NCI-H345 treated with DMSO at 0.1 percent for 48 hours (cell line): ENCODE measurements around the gene CHEK2.
"Not testable (repeated sequence)": the region's sequence is repeated elsewhere in the genome, so short reads cannot be mapped to it uniquely, and the experiment has no call there.

Source experiments
- DNase-seq: peaks from one replicate; lab custom pipeline; 2025; ENCODE audit not compliant: unreplicated experiment; lab: John Stamatoyannopoulos, UW

CHEK2 gene

DNA sequence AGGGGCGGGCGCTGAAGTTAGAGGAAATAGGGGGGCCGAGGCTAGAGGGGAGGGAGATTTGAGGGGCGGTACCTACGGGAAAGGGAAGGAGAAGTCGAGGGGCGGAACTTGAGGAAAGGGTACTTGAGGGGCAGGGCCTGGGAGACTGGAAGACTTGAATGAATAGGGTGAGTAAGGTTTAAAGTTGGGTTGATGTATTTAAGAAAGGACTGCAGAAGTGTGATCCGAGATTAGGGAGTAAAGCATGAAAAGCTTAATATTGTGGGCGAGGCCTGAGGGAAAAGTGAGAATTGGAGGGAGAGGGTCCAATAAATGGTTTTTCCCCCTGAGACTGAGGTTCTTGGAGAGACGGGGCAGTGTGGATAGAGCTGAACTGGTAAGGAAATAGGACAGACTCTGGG lies 942 bp upstream of the CHEK2 start:
- DNase-seq, result no peak

DNA sequence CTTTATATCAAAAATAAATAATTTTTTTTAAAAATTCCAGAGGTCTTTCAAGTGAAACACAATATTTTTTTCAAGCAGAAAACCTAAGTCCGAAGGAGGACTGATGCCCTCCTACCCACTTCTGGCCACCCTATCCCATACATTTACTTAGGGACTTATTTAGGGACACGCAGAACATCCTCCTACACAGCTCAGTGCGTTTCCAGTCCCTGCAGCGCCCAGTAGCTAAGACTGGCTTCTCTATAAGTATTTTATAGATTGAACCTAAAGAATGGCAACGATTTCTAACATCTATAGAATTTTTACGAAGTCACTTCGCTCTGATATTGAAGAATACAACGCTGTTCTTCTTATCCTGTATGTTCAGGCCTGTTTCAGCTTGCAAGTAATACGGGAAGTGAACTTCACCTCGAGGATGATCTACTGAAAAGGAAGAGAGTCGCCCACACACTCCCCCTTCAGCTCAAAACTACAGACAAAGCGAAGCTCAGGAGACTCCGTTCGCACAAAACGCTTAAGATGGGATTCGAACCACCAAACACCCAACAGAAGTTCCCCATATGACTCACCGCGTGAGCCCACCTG lies 328 bp downstream of the CHEK2 start:
- DNase-seq, result no peak

DNA sequence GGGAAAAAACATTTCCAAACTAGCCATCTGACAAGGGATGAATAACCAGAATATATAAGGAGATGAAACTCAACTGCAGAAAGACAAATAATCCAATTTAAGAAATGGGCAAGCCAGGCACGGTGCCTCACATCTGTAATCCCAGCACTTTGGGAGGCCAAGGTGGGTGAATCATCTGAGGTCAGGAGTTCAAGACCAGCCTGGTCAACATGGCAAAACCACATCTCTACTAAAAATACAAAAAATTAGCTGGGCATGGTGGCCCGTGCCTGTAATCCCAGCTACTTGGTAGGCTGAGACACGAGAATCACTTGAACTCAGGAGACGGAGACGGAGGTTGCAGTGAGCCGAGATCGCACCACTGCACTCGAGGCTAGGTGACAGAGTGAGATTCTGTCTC lies 2.7 kb downstream of the CHEK2 start:
- DNase-seq, result not testable (repeated sequence)

DNA sequence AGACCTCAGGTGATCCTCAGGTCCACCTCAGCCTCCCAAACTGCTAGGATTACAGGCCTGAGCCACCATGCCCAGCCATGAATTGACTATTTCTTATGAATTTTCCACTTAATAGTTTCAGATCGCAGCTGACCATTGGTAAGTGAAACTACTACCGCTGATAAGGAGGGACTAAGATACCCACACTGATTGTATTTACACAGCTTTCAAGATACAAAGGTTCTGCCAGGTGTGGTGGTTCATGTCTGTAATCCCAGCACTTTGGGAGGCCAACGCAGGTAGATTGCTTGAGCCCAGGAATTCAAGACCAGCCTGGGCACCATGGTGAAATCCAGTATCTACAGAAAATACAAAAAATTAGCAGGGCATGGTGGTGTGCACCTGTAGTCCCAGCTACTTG lies 3.9 kb downstream of the CHEK2 start:
- no peak for DNase-seq

DNA sequence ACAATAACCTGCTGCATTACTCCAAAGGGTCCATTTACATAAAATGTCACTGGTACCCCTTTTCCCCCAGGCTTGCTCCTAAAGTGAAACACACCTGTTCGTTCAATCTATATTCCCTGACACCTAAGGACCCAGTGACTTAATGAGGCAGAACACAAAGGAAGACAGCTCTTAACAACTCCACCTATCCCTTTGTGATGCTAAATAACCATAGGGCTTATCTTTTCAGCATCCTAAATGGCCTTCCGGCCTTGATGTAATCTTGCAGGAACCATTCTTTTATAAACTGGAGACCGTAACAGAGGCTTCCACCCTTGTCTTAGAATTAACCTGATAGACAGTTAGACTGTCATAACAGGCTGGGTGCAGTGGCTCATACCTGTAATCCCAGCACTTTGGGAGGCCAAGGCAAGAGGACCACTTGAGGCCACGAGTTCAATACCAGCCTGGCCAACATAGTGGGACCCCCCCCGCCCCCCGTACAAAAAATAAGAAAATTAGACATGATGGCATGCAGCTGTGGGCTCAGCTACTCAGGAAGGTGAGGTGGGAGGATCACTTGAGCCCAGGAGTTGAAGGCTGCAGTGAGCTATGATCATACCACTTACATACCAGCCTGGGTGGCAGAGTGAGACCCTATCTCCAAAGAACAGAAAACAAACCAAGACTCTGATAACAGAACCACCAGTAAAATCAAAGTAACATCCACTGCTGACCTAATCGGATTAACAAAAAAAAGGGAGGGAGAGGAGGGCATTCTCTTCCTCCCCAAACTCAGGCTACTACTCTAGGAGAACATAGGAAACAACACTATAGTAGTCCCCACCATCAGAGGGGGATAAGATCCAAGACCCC lies 5.1 kb downstream of the CHEK2 start:
- DNase-seq, result peak; percentile 43

DNA sequence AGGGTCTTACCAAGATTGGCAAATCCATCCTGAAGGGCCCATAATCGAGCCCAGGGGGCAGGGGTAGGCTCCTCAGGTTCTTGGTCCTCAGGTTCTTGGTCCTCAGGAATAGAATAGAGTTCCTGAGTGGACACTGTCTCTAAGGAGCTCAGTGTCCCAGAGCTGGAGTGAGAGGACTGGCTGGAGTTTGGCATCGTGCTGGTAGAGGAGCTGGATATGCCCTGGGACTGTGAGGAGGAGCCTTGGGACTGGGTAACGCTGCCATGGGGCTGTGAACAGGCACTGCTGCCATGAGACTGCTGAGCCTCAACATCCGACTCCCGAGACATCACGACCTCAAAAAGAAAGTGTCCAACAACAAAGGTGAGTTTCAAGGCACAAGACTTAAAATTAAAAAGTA lies 7.2 kb downstream of the CHEK2 start:
- no peak for DNase-seq

DNA sequence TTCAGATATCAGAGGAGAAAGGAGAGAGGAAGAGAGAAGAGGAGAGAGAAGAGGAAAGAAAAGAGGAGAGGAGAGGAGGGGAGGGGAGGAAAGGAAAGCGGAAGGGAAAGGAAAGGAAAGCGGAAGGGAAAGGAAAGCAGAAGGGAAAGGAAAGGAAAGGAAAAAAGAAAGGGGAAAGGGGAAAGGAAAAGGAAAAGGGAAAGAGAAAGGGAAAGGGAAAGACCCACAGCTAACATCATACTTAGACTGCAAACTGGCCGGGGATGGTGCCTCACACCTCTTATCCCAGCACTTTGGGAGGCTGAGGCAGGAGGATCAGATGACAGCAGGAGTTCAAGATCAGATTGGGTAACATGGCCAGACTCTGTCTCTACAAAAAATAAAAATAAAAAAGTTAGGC lies 11.4 kb downstream of the CHEK2 start:
- DNase-seq, result no peak

DNA sequence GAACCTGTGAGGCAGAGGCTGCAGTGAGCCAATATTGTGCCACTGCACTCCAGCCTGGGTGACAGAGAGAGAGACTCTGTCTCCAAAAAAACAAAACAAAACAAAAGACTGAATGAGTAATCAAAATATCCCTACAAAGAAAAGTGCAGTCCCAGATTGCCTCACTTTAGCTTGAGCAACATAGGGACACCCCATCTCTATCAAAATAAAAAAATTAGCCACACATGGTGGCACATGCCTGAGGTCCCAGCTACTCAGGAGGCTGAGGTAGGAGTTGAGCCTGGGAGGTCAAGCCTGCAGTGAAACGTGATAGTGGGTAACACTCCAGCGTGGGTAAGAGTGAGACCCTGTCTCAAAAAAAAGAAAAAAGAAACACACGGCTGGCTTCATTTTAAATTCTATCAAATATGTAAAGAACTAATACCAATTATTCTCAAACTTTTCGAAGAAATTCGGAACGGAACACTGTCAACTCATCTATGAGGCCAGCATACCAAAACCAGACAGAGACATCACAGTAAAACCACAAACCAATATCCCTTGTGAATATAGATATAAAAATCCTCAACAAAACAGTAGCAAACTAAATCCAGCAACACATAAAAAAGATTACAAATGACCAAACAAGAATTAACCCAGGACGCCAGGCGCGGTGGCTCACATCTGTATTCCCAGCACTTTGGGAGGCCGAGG lies 12.9 kb downstream of the CHEK2 start:
- no peak for DNase-seq

DNA sequence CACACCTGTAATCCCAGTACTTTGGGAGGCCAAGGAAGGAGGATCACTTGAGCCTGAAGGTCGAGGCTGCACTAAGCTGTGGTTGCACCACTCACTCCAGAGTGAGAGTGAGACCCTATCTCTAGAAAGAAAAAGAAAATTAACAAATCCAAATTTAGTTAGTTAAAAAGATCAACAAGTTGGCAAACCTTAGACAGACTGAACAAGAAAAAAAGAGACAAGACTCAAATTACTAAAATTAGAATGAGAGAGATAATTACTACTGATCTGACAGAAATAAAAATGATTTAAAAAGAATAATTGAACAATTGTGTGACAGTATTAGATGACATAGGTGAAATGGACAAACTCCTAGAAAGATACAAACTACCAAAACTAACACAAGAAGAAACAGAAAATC lies 13.6 kb downstream of the CHEK2 start:
- no peak for DNase-seq

DNA sequence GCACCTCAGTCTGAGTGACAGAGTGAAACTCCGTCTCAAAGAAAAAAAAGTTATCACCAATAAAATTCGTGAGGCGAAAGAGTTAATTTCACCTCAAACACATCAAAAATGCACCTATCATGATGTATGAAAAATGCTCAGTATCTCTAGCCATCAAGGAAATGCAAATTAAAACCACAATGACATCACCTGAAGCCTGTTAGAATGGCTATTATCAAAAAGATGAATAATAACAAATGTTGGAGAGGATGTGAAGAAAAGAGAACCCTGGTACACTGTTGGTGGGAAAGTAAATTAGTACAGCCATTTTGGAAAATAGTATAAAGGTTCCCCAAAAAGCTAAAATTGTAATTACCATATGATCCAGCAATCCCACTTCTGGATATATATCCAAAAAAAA lies 23.6 kb downstream of the CHEK2 start:
- no peak for DNase-seq

DNA sequence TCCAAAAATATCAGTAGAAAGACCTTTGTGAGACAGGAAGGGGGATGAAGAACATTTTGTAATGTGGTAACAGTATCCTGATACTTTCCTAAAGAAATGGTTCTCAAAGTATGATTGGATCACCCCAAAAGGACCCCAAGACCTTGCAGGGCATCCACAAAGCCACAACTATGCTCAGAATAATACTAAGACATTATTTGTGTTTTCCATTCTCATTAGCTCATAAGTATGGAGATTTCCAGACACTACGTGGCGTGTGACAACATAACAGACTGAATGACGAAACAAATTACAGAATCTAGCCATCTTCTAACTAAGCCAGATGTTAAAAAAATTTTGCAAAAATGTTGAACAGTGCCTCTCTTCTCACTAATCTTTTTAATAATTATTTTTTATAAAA lies 24.9 kb downstream of the CHEK2 start:
- DNase-seq, result no peak

DNA sequence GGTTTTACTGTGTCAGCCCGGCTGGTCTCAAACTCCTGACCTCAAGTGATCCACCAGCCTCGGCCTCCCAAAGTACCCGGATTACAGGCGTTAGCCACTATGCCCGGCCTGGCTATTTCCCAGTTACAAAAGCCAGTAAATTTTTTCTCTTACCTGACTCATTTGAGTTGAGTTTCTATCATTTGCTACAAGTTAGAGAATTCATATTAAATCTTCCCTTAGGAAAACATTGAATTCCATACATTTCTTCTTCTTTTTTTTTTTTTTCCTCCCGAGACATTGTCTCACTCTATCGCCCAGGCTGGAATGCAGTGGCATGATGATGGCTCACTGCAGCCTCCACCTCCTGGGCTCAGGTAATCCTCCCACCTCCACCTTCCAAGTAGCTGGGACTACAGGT lies 26.0 kb downstream of the CHEK2 start:
- no peak for DNase-seq

DNA sequence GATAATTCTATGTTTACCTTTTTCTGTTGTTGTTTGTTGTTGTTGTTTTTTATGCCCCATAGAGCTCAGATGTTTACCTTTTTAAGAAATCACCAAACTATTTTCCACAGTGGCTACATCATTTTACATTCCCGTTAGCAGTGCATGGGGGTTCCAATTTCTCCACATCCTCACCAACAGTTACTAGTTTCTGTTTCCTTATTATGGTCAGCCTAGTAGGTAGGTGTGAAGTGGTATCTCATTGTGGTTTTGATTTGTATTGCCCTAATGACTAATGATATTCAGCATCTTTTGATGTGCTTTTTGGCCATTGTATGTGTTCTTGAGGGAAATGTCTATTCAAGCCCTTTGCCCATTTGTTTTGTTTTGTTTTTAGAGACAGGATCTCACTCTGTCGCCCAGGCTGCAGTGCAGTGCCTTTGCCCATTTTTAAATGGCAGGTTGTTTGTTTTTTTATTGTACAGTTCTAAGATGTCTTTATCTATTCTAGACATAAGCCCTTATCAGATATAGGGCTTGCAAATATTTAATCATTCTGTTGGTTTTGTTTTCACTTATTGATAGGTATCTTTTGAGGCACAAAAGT lies 27.5 kb downstream of the CHEK2 start:
- DNase-seq, result no peak

DNA sequence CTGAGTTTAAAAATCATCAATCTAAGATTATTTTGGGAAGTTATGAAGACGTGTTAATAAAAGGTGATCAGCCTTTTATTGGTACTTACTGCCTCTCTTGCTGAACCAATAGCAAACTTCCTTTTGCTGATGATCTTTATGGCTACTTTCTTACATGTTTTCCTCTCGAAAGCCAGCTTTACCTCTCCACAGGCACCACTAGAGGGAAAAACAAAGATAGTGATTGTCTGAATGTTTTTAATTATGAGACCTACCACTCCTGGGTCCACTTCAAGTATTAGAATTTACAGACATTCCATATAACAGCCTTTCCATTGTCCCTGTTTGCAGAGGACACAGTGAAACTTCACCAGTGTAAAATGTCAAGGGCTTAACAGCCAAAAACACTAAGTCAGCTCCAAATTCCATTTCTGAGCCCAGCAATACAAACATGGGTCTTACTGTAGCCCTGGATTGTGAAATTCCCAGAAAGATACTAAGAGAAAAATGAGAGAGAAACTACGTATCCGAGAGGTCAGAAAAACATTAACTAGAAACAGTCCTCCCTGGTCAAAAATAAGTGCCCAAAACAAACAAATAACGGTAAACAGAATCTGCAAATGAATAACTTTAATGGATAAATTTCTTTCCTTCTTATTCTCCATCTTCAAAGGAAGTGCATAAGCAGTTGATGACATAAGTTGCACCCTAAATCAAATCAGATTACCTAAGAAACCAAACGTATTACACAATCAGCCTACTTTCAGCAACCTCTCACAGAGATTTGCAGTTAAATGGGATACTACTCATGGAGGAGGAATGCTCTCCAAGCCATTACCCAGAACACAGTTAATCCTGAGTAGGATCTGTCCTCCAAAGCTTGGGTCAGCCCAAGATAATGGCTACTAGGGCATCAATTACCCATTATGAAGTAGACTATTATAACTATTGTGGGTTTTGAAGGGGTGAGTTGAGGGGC lies 29.5 kb downstream of the CHEK2 start:
- DNase-seq, result no peak

DNA sequence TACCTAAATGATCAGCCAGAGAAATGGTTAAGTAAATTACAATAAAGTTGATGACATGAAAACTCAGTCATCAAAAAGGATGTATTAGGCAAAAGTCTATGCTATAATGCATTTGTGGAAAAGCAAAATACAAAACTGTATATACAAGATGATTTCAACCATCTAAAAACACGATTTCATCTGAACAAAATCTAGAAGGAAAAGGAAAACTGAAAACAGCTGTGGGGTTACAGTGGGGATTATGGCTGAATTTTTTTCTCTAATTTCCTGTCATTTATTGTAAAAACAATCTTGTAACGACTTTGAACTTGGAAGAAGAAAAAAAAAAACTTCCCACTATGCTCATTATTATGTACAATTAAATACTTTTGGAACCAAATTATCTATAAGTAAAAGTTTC lies 30.3 kb downstream of the CHEK2 start:
- DNase-seq, result no peak

DNA sequence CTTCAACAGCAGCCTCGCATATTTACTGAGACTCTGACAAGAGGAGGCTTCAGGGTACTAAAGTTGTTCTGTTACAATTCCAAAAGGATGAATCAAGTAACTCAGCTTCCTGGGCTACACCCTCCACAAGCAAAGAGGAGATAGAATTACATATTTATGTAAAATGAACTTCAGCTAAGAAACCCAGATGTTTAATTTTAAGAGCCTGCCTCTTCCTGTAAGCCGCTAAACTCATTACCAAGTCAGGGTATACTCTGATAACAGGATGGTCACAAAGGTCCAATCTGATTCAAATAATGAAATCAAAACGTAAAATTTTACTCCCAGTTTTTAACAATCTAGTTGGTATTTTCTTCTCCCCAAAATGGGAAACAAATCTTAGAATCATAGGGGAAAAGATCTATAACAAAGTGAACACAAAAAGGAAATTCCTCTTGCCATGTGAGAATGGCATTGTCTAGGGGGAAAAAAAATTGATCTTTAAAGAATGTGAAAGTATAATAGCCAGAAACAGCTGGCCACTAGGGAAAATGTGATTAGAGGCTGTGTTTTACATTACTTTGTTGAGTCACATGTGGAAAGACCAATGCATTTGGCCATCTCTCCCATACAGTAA lies 30.9 kb downstream of the CHEK2 start:
- DNase-seq, result no peak

DNA sequence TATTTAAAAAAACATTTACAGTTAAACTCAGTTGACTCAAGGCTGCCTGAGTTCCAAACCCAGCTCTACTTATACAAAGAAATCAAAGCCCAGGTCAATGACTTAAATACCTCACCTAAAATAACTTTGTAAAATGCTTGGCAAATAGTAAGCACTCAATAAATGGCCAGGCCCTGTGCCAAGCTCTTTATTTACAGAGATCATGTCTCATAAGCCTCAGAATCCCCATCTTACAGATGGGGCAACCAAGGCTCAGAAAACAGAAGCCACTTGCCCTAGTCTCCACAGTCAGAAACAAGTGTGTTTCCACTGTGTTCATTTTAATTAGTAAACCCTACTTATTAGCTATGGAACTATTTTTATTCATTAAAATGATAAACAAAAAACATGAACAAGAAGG lies 31.5 kb downstream of the CHEK2 start:
- no peak for DNase-seq

DNA sequence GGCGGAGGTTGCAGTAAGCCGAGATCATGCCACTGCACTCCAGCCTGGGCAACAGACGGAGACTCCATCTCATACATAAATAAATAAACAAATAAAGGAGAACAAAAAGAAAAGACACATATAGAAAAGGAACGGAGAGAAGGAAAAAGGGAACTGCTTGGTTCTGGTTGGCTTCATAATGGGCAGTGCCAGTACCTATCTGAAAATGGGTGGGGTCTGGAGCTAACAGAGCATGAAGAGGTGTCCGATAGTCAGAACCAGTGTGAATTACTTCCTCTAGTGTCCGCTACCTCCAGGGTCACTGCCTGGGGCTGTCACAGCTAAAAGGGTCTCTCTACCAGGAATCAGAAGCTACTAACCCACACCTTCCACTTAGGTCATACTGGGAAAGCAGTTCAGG lies 34.8 kb downstream of the CHEK2 start:
- DNase-seq, result no peak

DNA sequence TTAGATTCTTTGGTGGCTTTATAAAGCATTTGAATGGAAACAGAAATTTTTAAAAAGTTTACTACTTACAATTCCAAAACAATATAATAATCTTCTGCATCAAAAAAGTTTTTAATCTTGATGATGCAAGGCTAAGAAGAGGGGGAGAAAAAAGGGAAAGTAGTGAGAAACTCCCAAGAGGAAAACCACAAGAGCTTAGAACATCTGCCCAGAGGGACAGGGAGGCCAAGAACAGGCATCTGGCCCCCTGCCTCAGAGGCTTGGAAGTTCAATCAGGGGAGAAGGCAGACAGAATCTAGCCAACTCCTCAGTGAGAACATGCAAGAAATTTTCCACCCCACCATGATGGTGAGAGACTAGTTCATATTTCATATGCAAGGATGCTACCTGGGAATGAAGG lies 38.2 kb downstream of the CHEK2 start:
- no peak for DNase-seq

DNA sequence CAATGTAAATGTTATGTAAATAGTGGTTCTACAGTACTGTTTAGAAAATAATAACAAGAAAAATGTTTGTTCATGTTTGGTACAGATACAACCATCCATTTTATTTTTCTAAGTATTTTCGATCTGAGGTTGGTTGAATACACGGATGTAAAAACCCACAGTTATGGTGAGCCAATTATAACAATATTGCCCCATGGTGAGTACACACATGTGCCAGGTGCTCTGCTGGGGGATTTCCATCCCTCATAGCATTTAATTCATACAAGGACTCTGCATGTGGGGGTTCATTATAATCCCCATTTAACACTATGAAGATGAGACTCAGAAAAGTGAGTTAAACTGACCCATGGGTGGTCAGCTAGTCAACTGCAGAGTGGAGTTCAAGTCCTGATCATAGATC lies 38.7 kb downstream of the CHEK2 start:
- no peak for DNase-seq
